ENCODE results near the gene SGK1.

The SGK1 gene

DNA sequence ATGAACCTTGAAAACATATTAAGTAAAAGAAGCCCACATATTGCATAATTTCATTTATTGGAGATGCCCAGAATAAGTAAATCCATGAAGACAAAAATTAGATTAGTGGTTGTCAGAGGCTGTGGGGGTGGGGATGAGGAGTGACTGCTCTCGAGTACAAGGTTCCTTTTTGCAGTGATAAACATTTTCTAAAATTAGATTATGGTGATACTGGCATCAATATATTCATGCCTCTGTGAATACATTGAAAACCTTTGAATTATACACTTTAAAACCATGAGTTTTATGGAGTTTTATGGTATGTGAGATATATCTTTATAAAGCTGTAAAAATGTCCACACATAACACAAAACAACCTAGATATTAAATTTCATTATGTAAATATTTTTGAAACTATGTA lies 189.8 kb downstream of the SGK1 start:
- Histone ChIP-seq H3K23ac (ENCODE audit: low read length) (no peak overlapping the region), H3K79me2 (ENCODE audit: control insufficient read depth, insufficient read depth, low read length, poor library complexity) (no peaks in the 10 kb centered on the region), H4K12ac (ENCODE audit: low read depth, low read length) (no peak overlapping the region), H4K8ac (ENCODE audit: low read depth, low read length) (no peak overlapping the region), H2AK5ac (ENCODE audit: low read length) (no peak overlapping the region), H3K36me3 (ENCODE audit: control insufficient read depth in 1 of 2, insufficient read depth in 2 of 2, low read length in 2 of 2) (no peaks in the 10 kb centered on the region), H4K91ac (ENCODE audit: low read depth, low read length) (no peak overlapping the region), H3K18ac (ENCODE audit: low read length) (no peak overlapping the region), H3K4me2 (ENCODE audit: low read length) (no peak overlapping the region), H2AFZ (ENCODE audit: insufficient read depth, low read length, poor library complexity) (no peak overlapping the region), H2BK12ac (ENCODE audit: low read length) (no peak overlapping the region), H3K27me3 (ENCODE audit: insufficient read depth, low read length) (no peaks in the 10 kb centered on the region), H3K4me3 (ENCODE audit: low read depth, low read length) (no peak overlapping the region), H3K4ac (ENCODE audit: low read depth, low read length) (no peak overlapping the region), H2BK5ac (ENCODE audit: low read depth, low read length, poor library complexity) (no peak overlapping the region), H3K79me1 (ENCODE audit: low read length) (no peaks in the 10 kb centered on the region), H3K4me1 (ENCODE audit: control insufficient read depth in 1 of 2, insufficient read depth in 2 of 2, low read length in 2 of 2) (no peaks in the 10 kb centered on the region), H3K14ac (ENCODE audit: low read length) (no peak overlapping the region), H3K9me3 (ENCODE audit: insufficient read depth, low read depth, low read length) (no peaks in the 10 kb centered on the region), H3K9ac (ENCODE audit: low read length) (no peak overlapping the region), H2BK120ac (ENCODE audit: insufficient read depth, low read length, poor library complexity) (no peak overlapping the region), H3K27ac (ENCODE audit: low read depth, low read length) (no peak overlapping the region)
- DNase-seq: no peak
- WGBS (ENCODE audit: extremely low coverage, insufficient coverage, insufficient read length): no CpG with 5 or more reads among the region's 1 CpG

DNA sequence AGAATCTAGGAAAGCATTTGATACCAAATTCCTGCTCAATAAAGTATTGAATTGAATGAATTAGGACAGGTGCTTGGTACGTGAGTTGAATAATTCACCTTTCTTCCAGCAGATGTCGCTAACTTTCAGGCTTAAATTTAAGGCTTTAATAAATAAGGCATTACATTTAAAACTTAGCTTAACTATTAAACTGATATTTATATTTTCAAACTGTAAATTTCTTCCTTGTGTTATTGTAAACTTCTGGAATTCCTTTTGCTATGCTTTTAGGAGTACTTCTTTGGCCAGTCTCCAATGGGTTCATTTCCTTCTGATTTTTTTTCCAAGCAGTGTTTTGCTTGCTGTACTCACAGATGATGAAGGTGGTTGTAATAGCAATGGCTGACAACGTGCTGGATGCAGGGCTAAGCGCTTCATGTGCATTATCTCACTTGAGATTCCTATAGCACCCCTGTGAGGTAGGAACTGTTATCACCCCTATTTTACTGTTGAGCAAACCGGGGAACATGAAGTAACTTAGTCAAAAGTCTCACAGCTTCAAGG lies 194.2 kb downstream of the SGK1 start:
- no peak overlapping the region for H2BK5ac ChIP-seq (ENCODE audit: low read depth, low read length, poor library complexity)

DNA sequence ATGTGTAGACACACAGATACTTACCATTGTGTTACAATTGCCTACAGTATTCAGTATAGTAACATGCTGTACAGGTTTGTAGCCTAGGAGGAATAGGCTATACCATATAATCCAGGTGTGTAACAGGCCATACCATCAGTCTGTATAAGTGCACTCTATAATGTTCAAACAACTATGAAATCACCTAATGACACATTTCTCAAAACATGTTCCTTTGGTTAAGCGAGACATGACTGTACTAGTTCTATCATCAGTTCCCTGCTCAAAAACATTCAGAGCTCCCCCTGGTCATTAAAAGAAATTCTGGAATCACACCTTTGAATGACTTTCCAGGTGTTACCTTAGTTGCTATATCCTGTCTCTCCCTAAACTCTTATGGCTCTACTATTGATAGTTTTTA lies 195.1 kb downstream of the SGK1 start:
- no peak overlapping the region for H2AFZ ChIP-seq (ENCODE audit: insufficient read depth, low read length, poor library complexity)
- no peak overlapping the region for H4K91ac ChIP-seq (ENCODE audit: low read depth, low read length)
- H3K4me1 ChIP-seq (ENCODE audit: control insufficient read depth in 1 of 2, insufficient read depth in 2 of 2, low read length in 2 of 2): no peaks in the 10 kb centered on the region
- no CpG with 5 or more reads among the region's 1 CpG for WGBS (ENCODE audit: extremely low coverage, insufficient coverage, insufficient read length)
- DNase-seq: no peak
- no peak overlapping the region for H3K23ac ChIP-seq (ENCODE audit: low read length)
- no peak overlapping the region for H3K27ac ChIP-seq (ENCODE audit: low read depth, low read length)
- no peaks in the 10 kb centered on the region for H3K27me3 ChIP-seq (ENCODE audit: insufficient read depth, low read length)
- no peaks in the 10 kb centered on the region for H3K79me1 ChIP-seq (ENCODE audit: low read length)
- no peak overlapping the region for H2AK5ac ChIP-seq (ENCODE audit: low read length)
- H3K36me3 ChIP-seq (ENCODE audit: control insufficient read depth in 1 of 2, insufficient read depth in 2 of 2, low read length in 2 of 2): no peaks in the 10 kb centered on the region
- no peak overlapping the region for H4K12ac ChIP-seq (ENCODE audit: low read depth, low read length)
- no peak overlapping the region for H2BK5ac ChIP-seq (ENCODE audit: low read depth, low read length, poor library complexity)
- H3K4me2 ChIP-seq (ENCODE audit: low read length): no peak overlapping the region
- H2BK12ac ChIP-seq (ENCODE audit: low read length): no peak overlapping the region
- no peak overlapping the region for H3K18ac ChIP-seq (ENCODE audit: low read length)
- H3K14ac ChIP-seq (ENCODE audit: low read length): no peak overlapping the region
- H3K4me3 ChIP-seq (ENCODE audit: low read depth, low read length): no peak overlapping the region
- no peak overlapping the region for H3K4ac ChIP-seq (ENCODE audit: low read depth, low read length)
- no peaks in the 10 kb centered on the region for H3K9me3 ChIP-seq (ENCODE audit: insufficient read depth, low read depth, low read length)
- H3K9ac ChIP-seq (ENCODE audit: low read length): no peak overlapping the region
- H4K8ac ChIP-seq (ENCODE audit: low read depth, low read length): no peak overlapping the region
- no peak overlapping the region for H2BK120ac ChIP-seq (ENCODE audit: insufficient read depth, low read length, poor library complexity)
- no peaks in the 10 kb centered on the region for H3K79me2 ChIP-seq (ENCODE audit: control insufficient read depth, insufficient read depth, low read length, poor library complexity)

More for the DNA sequence above, 194.2 kb downstream of the SGK1 start:
- Histone ChIP-seq H3K4ac (ENCODE audit: low read depth, low read length) (no peak overlapping the region), H3K23ac (ENCODE audit: low read length) (no peak overlapping the region), H2BK120ac (ENCODE audit: insufficient read depth, low read length, poor library complexity) (no peak overlapping the region), H3K9me3 (ENCODE audit: insufficient read depth, low read depth, low read length) (no peaks in the 10 kb centered on the region), H4K12ac (ENCODE audit: low read depth, low read length) (no peak overlapping the region), H3K79me1 (ENCODE audit: low read length) (no peaks in the 10 kb centered on the region), H4K91ac (ENCODE audit: low read depth, low read length) (no peak overlapping the region), H2AK5ac (ENCODE audit: low read length) (no peak overlapping the region), H4K8ac (ENCODE audit: low read depth, low read length) (no peak overlapping the region), H3K4me3 (ENCODE audit: low read depth, low read length) (no peak overlapping the region), H3K18ac (ENCODE audit: low read length) (no peak overlapping the region), H3K4me2 (ENCODE audit: low read length) (no peak overlapping the region), H3K9ac (ENCODE audit: low read length) (no peak overlapping the region), H3K4me1 (ENCODE audit: control insufficient read depth in 1 of 2, insufficient read depth in 2 of 2, low read length in 2 of 2) (no peaks in the 10 kb centered on the region), H2BK12ac (ENCODE audit: low read length) (no peak overlapping the region), H3K79me2 (ENCODE audit: control insufficient read depth, insufficient read depth, low read length, poor library complexity) (no peaks in the 10 kb centered on the region), H3K27me3 (ENCODE audit: insufficient read depth, low read length) (no peaks in the 10 kb centered on the region), H3K27ac (ENCODE audit: low read depth, low read length) (no peak overlapping the region), H3K14ac (ENCODE audit: low read length) (no peak overlapping the region), H2AFZ (ENCODE audit: insufficient read depth, low read length, poor library complexity) (no peak overlapping the region), H3K36me3 (ENCODE audit: control insufficient read depth in 1 of 2, insufficient read depth in 2 of 2, low read length in 2 of 2) (no peaks in the 10 kb centered on the region)
- WGBS (ENCODE audit: extremely low coverage, insufficient coverage, insufficient read length): no CpG with 5 or more reads among the region's 5 CpGs
- peak; percentile 15 to 84 for DNase-seq

DNA sequence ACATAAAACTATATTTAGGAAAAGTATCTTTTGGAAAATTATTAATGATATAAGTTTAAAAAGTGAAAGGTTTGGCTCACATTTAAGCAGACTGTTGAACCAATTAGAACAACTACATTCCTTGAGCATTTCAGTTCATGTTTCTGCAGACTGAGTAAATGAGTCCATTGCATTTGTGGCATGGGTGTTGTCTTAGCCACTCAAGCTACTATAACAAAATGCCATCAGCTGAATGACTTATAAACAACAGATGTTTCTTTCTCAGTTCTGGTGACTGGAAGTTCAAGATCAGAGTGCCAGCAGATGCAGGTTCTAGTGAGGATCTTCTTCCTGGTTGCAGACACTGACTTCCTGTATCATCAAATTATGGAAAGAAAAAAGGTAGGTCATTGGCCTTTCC lies 198.4 kb downstream of the SGK1 start:
- H3K4me1 ChIP-seq (ENCODE audit: control insufficient read depth in 1 of 2, insufficient read depth in 2 of 2, low read length in 2 of 2): no peaks in the 10 kb centered on the region
- H2BK5ac ChIP-seq (ENCODE audit: low read depth, low read length, poor library complexity): no peak overlapping the region
- H3K4ac ChIP-seq (ENCODE audit: low read depth, low read length): no peak overlapping the region
- no peaks in the 10 kb centered on the region for H3K27me3 ChIP-seq (ENCODE audit: insufficient read depth, low read length)
- H3K14ac ChIP-seq (ENCODE audit: low read length): no peak overlapping the region
- no peak overlapping the region for H4K8ac ChIP-seq (ENCODE audit: low read depth, low read length)
- H3K36me3 ChIP-seq (ENCODE audit: control insufficient read depth in 1 of 2, insufficient read depth in 2 of 2, low read length in 2 of 2): no peaks in the 10 kb centered on the region
- H3K79me2 ChIP-seq (ENCODE audit: control insufficient read depth, insufficient read depth, low read length, poor library complexity): no peaks in the 10 kb centered on the region
- no peak overlapping the region for H4K91ac ChIP-seq (ENCODE audit: low read depth, low read length)
- H3K23ac ChIP-seq (ENCODE audit: low read length): no peak overlapping the region
- H3K18ac ChIP-seq (ENCODE audit: low read length): no peak overlapping the region
- H2BK120ac ChIP-seq (ENCODE audit: insufficient read depth, low read length, poor library complexity): no peak overlapping the region
- no peak overlapping the region for H2AFZ ChIP-seq (ENCODE audit: insufficient read depth, low read length, poor library complexity)
- no peak overlapping the region for H2BK12ac ChIP-seq (ENCODE audit: low read length)
- no peak overlapping the region for H3K4me3 ChIP-seq (ENCODE audit: low read depth, low read length)
- DNase-seq: peak in 1 of 2 donors; percentile 6
- H3K79me1 ChIP-seq (ENCODE audit: low read length): no peaks in the 10 kb centered on the region
- H3K9ac ChIP-seq (ENCODE audit: low read length): no peak overlapping the region
- H3K9me3 ChIP-seq (ENCODE audit: insufficient read depth, low read depth, low read length): no peaks in the 10 kb centered on the region
- no peak overlapping the region for H2AK5ac ChIP-seq (ENCODE audit: low read length)
- H4K12ac ChIP-seq (ENCODE audit: low read depth, low read length): no peak overlapping the region
- no peak overlapping the region for H3K4me2 ChIP-seq (ENCODE audit: low read length)
- no peak overlapping the region for H3K27ac ChIP-seq (ENCODE audit: low read depth, low read length)
